Measurements from ENCODE around the gene OXSM.

OXSM gene

GRCh38 chr3:25781758-25782594 lies 7.9 kb upstream of the OXSM start:
- Histone ChIP-seq H3K4me3 (ENCODE audit: low read depth, low read length) (peak overlapping the region; percentile 88), H3K27me3 (replicated peaks) (no peaks in the 10 kb centered on the region), H3K27ac (no peak overlapping the region), H3K36me3 (replicated peaks) (peaks cover 5% of the 10 kb centered on the region)
- DNase-seq: no peak
- no peak for TF ChIP-seq CTCF (IDR thresholded peaks at IDR 0.05; ENCODE audit: low read depth, low read length, missing control alignments)
- in situ Hi-C loops (cut with HindIII; ENCODE audit: low pct_ligation_motif_present, low sequenced_read_pairs): no loop called here

DNA sequence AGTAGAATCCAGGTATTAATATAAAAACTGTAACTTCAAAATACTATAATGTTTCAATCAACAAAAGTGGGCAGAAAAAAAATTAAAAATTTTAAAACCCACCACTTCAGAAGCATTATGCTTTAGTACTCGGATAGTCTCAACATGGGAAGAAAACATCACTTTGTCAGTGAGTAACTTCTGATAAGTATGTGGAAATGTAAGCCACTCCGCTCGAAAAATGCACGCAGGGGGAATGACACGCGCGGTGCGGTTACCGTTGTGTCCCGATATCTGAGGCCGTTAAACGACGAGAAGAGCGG lies 7.3 kb upstream of the OXSM start:
- Histone ChIP-seq H3K27me3 (replicated peaks) (no peaks in the 10 kb centered on the region), H3K36me3 (replicated peaks) (peaks cover 2% of the 10 kb centered on the region), H3K4me3 (ENCODE audit: low read depth, low read length) (peak overlapping the region; percentile 88), H3K27ac (peak overlapping the region; percentile 19)
- no peak for TF ChIP-seq CTCF (IDR thresholded peaks at IDR 0.05; ENCODE audit: low read depth, low read length, missing control alignments)
- in situ Hi-C loops (cut with HindIII; ENCODE audit: low pct_ligation_motif_present, low sequenced_read_pairs): no loop called here
- no peak for DNase-seq

DNA sequence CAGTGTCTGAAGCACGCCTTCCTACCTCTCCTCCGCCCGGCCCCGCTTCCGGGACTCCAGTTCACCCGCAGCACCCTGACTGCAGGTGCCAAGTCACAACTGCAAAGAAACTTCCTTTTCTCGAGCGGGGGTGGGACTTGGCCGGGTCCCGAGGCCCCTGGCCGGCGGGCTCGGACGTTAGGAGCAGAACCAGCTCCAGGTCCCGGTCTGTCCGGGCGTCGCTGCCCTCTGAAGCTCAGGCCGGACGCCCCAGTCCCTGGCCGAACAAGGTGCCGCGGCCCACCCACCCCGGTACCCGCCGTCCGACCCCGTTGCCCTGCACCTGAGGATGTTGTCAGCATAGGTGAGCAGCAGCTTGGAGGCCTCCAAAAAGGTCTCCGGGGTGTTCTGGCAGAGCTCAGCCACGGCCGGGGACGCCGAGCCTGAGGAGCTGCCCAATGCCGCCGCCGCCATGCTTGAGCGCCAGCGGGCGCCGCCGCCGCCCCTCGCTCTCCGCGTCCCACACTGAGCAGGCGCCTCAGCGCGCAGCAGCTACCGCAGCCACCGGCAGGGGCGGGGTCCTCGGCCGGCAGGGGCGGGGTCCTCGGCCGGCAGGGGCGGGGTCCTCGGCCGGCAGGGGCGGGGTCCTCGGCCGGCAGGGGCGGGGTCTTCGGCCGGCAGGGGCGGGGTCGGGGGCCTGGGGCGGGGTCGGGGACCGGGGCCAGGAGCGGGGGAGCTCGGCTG lies 6.8 kb upstream of the OXSM start, which contains the start of gene NGLY1:
Gene NGLY1 (minus strand): TSS at position 506 of the 723 bp plus-strand sequence. CDS start 53 bp downstream, at position 453.
- peak; percentile 70 for DNase-seq
- in situ Hi-C loops (cut with HindIII; ENCODE audit: low pct_ligation_motif_present, low sequenced_read_pairs): no loop called here
- Histone ChIP-seq H3K36me3 (replicated peaks) (no peaks in the 10 kb centered on the region), H3K27me3 (replicated peaks) (no peaks in the 10 kb centered on the region), H3K4me3 (ENCODE audit: low read depth, low read length) (peak within 1 kb of the TSS; percentile 88), H3K27ac (peak within 1 kb of the TSS; percentile 38)
- TF ChIP-seq CTCF (IDR thresholded peaks at IDR 0.05; ENCODE audit: low read depth, low read length, missing control alignments): no peak

DNA sequence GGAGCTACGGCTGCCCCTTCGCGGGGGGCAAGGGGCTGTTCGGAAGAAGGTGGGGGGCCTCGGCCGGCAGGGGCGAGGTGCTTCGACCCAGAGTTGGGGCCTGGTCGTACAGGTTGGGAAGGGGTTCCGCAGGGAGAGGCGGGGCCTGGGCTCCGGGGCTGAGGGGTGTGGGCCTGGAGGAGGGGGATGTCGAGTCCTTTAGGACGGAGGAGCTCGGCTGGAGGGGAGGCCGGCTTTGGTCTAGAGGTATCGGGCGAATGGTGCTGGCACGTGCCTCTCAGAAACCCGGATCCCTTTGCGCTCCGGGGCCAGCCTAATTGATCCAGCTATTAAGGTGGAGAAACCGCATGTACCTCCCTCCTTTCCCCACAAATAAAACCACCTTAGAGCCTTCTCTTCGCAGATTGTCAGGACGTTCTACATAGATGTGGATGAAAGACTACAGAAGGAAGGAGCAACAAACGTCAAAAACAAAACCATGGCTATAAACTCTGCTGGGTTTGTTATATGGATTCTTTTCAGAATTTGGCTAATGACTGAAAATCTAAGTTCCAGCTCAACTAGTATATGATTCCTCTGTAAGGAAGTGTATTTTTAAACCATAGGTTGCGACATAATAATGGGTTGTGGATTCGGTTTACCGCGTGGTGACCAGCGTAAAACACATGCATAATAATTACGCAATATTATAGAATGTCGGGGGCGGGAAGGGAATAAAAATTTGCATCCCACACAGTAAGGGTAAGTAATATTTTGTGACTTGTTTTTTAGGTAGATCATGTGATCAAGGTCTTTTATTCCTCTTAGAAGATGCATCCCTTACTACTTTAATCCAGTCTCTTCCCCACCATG lies 6.0 kb upstream of the OXSM start:
- H3K27me3 ChIP-seq (replicated peaks): no peaks in the 10 kb centered on the region
- no peaks in the 10 kb centered on the region for H3K36me3 ChIP-seq (replicated peaks)
- peak; percentile 32 for DNase-seq
- TF ChIP-seq CTCF (IDR thresholded peaks at IDR 0.05; ENCODE audit: low read depth, low read length, missing control alignments): no peak
- in situ Hi-C loops (cut with HindIII; ENCODE audit: low pct_ligation_motif_present, low sequenced_read_pairs): no loop called here
- peak overlapping the region; percentile 38 for H3K27ac ChIP-seq
- H3K4me3 ChIP-seq (ENCODE audit: low read depth, low read length): peak overlapping the region; percentile 80

DNA sequence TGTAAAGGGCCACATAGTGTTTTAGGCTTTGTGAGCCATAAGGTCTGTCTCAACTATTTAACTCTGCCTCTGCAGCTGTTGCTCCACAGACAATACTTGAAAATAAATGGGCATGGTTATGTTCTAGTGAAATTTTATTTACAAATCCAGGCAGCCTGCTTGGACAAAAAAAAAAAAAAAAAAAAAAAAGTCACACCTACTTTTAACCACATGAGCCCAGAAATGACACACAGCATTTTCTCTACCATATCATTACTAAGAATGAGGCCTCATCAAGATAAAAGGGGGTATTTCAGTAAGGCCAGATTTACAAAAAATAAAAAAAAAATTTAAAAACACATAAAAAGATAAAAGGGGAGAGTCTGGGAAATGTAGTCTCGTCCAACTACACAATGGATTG lies 4.9 kb upstream of the OXSM start:
- in situ Hi-C loops (cut with HindIII; ENCODE audit: low pct_ligation_motif_present, low sequenced_read_pairs): no loop called here
- H3K36me3 ChIP-seq (replicated peaks): no peaks in the 10 kb centered on the region
- H3K4me3 ChIP-seq (ENCODE audit: low read depth, low read length): no peak overlapping the region
- no peaks in the 10 kb centered on the region for H3K27me3 ChIP-seq (replicated peaks)
- no peak overlapping the region for H3K27ac ChIP-seq
- no peak for DNase-seq
- TF ChIP-seq CTCF (IDR thresholded peaks at IDR 0.05; ENCODE audit: low read depth, low read length, missing control alignments): no peak

All from brain microvascular endothelial cell (primary cell).